HG03575 (cell line): ENCODE measurements around the gene PRC1.

Experiments
- ATAC-seq: cut with Tn5 transposase; IDR thresholded peaks from one replicate; pipeline ENCODE4 v1.9.1; 2021; ENCODE audit not compliant: unreplicated experiment, insufficient number of reproducible peaks, low FRiP score; ENCODE audit errors: extremely low read depth

Gene PRC1

DNA sequence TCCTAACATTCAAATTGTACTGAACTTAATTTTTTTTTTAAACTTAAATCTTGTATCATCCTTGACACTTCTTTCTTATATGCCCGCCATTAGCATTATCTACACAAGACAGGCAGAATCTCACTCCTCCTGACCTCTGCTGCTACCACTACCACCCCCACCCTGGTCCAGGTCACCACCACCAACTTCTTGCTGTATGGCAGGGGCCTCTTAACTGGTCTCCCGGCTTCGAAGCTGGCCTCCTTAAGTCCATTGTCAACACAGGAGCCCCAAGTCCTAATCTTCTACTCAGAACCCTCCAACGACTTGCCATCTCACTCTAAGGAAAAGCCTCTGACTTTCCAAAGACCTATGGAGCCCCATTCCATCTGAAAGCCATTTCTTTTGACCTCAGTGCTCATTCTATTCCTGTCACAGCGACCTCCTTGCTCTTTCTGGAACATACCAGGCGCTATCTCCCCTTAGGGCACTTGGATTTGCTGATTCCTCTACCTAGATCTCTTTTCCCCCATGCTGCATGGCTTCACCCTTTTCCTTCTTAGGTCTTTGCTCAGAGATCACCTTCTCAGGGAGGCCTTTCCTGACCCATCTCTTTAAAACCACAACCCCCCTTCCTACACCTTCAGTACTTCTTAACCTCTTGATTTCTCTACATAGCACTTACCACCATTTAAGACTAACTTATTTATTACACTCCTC is 2.6 kb downstream of the PRC1 start:
- ATAC-seq = no peak

DNA sequence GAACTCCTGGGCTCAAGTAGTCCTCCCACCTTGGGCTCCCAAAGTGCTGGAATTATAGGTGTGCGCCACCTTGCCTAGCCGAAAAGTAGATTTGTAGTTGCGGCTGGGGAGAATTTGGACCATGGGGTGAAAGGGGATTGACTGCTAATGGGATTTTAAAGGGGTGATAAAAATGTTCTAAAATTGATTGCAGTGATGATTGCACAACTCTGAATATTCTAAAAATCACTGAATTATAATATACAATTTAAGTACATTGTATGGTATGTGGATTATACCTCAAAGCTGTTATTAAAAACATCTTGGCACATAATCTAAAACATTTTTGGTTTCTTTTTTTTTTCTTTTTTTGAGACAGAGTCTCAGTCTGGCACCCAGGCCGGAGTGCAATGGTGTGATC is 3.9 kb downstream of the PRC1 start:
- ATAC-seq = no peak

DNA sequence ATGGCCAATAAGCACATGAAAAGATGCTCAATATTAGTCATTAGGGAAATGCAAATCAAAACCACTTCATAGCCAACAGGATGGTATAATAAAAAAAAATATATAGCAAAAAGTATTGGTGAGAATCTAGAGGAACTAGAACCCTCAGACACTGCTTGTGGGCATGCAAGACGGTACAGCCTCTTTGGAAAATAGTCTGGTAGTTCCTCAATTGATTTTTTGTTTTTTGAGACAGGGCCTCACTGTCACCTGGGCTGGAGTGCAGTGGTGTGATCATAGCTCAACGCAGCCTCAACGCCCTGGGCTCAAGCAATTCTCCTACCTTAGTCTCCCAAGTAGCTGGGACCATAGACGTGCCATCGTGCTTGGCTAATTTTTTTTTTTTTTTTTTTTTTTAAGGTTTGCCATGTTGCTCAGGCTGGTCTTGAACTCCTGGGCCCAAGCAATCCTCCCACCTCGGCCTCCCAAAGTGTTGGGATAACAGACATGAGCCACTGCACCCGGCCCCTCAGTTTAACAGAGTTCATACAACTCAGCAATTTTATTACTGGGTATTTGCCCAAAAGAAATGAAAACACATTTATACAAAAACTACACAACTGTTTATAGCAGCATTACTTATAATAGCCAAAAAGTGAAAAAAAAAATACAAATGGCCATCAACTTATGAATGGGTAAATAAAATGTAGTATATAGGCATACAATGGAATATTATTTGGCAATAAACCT is 5.1 kb downstream of the PRC1 start:
- ATAC-seq = no peak

DNA sequence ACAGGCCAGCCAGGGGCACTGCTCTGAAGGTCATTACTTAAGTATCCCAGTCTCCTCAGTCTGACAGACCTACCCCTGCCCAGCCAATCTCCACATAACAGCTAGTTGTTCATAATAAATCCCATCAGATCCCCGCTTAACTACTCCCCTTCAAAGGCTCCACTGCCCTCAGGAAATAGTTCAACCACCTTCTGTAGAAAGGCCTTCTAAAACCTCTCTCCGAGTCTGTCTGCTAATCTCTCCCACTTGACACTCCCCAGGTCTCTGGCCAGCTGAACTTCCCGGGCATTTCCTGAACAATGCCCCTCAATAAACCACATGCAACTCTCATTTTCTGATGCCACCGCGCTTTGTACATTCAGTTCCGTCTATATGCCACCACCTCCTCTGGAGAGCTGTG is 6.0 kb downstream of the PRC1 start:
- no peak for ATAC-seq

DNA sequence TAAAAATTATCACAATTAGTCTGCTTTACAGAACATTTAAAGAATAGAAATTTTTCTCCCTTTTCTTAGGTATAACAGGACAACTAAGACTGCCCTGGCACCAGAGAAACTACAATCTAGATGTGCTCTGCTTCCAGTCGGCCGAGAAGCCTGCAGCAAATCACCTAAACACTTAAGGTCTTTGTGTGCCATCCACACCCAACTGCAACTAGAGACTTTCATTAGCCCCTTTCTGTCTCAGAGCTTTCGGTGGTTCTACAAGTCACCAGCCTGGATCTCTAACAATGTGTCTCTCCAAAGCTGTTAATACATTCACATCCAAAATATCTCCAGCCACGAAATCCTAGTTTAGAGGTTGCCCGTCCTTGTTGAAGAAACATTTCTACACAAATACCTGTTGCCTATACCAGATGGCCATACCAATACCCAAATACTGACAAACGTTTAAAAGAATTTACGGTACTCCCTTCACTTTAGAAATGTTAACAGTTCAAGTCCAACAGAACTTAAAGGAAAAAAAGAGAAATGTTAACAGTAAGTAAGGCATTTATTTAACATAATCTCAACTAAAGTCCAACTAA is 6.7 kb downstream of the PRC1 start:
- ATAC-seq = no peak

DNA sequence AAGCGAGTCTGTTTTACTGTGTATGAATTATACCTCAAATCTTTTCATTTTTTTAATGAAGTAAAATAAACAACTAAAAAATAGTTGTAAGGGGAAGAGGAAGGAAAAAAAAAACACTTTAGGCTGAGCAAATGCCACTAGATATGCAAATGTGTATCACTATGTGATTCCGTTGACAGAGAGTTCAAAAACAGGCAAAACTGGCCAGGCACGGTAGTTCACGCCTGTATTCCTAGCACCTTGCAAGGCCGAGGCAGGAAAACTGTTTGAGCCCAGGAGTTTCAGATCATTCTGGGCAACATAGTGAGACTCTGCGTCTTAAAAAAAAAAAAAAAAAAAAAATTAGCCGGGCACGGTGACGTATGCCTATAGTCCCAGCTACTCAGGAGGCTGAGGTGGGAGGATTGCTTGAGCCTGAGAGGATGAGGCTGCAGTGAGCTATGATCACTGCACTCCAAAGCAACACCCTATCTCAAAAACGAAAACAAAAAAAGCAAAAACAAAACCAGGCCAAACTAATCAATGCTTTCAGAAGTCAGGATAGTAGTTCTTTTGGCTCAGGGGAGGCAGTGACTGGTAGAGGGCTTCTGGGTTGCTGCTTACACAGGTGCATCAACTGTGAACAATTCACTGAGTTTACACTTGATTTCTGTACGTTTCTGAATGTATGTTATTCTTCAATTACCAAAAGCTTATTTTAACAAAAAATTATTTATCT is 7.4 kb downstream of the PRC1 start:
- no peak for ATAC-seq

DNA sequence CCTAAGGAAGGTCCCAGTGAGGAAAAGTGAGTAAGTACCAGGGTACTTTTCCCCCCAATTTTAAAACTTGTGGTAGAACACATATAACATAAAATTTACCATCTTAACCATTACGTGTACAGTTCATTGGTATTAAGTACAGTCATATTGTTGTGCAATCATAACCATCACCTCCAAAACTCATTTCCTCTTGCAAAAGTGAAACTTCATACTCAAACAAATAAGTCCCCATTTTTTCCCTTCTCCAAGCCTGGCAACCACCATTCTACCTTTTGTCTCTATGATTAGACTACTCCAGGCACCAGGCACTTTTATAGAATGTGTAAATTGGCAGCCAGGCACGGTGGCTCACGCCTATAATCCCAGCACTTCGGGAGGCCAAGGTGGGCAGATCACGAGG is 12.2 kb downstream of the PRC1 start:
- no peak for ATAC-seq

DNA sequence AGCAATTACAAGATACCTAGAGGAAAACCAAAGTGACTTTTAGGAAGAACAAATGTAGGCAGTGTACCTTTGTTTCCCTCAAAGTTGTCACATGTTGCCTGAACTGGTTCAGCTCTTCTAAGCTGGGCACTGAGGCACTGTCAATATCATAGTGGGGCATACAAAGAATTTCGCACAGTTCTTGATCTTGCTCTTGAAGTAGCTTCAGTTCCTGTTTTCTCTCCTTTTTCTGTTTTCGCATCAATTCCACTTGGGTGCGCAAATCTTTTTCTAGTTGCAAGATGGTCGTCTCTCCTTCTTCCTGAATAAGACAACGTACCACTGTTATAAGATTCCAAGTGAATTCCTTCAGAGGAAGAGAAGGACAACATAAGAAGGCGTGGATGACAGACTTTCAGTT is 12.7 kb downstream of the PRC1 start:
- no peak for ATAC-seq

DNA sequence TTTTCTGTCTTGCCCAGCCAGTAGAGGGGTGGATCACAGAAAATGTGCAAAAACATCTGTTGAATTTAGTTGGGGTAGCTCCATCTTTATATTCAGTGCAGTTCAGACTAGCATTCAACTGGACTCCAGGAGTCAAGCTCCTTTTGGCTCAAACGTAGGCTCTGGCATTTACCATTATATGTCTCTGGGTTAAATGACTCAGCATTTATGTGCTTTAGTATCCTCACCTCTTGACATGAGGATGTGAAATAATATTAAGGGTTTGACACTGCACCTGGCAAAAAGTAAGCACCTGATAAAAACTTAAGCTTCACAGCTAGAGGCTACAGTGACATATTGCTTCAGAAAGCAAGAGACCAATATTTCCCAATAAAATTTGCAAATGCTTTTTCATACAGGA is 14.8 kb downstream of the PRC1 start:
- ATAC-seq = no peak

DNA sequence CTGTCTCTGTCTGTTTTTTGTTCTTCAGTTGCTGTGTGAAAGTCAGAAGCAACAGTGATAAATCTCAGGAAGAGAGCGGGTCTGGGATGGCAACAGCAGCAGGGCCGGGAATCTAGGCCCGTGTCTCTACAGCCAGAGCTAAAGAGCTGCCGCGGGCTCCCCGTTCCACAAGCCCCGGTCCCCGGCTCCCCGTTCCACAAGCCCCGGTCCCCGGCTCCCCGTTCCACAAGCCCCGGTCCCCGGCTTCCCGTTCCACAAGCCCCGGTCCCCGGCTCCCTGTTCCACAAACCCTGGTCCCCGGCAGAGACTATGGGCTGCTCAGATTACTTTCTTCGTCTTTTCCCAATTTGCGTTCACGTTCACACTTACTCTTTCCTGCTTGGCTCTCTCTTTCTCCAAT is 20.1 kb downstream of the PRC1 start:
- ATAC-seq = no peak

DNA sequence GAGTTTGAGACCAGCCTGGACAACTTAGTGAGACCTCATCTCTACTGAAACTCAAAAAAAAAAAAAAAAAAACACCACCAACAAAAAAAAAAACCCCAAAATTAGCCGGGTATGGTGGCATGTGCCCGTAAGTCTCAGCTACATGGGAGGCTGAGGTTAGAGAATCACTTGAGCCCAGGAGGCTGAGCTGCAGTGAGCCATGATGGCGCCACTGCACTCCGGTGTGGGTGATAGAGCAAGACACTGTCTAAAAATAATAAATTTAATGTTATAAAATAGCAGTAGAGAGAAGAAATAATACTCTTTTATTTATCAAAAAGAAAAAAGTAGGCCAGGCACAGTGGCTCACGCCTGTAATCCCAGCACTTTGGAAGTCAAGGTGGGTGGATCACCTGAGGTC is 22.2 kb downstream of the PRC1 start:
- ATAC-seq = no peak

DNA sequence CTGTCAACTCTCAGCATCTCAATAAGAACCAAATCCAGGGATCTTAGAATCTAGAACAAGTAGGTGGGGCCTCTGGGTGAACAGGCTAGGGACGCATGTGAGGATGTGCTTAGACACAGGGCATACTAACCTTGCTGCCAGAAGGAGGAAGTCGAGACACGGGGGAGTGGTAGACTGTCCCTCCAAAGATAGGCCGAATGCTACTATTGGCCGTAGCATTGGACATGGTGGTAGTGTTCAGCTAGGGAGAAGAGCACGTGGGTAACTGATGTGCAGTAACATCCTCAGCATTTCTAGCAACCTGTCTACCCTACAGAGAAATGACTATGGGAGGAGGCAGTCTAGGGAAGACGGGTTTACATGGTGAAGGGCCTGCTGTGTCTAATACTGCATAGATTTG is 24.1 kb downstream of the PRC1 start:
- no peak for ATAC-seq

DNA sequence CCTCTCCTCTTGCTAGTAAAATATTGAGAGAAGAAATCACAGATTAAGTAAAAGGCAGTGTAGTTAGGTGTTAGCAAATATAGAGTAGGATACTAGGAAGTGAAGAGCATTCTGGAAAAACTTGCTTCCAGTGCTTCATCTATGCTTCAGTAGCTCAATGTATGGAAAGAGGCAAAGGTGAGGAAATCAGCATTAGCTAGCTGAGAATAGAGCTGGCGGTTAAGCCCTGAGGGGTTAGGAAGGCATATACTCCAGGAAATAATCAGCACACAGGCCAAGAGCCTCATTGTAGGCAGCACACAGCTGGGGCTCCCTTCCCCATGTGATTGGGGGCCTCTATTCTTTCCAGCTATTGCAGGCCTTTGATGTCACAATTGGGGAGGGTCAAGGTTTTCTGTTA is 25.9 kb downstream of the PRC1 start:
- ATAC-seq = no peak

DNA sequence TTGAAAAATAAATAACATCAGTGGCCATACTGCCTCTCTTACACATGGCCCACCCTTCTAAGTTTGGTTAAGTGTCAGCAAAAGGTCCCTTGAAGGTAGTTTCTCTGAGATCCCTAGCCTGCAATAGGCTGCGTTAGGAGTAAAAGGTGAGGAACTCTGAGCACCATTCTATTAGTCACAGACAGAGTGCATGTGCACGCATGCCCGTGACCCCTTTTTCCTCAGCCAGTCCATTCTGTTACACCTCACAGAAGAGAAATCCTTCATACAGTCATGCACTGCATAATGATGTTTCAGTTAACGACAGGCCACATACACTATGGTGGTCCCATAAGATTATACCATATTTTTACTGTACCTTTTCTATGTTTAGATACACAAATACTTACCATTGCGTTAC is 27.1 kb downstream of the PRC1 start:
- no peak for ATAC-seq

DNA sequence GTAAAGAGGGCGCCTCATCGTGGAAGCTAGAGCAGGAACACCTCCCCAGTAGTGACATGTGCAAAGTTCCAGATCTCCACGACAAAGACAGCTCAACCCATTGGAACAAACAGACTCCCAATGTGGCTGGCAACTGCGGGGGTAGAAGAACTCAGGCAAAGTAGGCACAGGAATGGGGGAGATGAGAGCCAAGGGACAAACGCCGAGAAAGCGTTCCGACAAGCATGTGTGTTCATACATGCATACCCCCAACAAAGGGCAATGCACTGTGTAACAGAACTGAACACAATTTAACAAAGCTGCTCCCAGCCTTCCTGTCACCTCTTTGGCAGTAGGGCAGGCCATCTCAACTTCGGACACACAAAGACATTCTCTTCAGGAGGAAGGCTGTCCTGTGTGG is 28.1 kb downstream of the PRC1 start:
- no peak for ATAC-seq

DNA sequence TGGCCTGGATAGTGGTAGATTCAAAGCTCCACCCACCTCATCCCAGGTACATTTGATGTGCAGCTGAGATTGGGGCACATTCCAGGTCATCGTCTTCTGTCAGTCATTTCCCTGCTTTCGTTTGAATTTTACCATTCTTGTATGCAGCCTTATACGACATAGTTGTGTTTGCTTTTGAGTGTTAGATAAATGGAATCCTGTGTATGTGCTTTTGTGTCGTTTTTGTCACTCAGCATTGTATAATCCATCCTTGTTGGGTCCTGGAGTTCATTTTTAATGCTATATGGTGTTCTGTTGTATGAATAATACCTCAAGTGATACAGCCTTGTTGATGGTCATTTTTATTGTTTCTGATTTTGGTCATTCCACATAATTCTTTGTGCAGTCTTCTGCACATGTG is 32.3 kb downstream of the PRC1 start:
- ATAC-seq = no peak

DNA sequence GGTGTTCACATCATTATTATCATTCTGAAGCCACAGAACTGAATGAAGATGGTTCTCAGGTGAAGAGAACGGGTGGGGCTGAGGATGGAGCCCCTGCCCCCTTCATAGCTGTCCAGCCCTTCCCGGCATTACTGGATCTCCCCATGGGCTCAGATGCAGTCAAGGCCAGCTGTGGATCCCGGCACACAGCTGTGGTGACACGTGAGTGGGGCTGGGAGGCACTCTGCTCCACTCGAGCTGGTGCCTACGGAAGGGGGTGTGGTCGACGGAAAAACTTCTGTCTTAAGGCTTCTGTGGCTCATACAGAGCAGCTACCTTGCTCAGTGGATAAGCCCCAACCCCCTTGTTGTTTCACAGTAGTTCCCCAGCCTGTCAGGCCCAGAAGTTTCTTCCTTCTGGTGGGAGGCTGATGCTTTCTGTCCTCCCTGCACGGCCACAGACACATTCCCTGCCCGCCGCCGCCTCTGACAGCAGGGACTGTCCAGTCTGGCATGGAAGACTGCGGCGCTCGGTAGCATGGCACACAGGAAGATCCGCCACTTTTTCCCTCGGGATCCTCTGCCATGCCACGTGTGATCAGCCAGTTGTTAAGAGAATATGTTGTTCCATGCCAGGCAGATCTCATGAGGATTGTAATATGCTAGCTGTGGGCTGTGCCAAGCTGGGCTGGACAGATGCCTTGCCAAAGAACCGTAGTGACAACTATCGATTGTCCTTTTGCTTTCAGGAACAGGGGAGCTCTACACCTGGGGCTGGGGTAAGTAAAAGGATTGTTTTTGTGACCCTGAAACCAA is 33.8 kb downstream of the PRC1 start:
- no peak for ATAC-seq

DNA sequence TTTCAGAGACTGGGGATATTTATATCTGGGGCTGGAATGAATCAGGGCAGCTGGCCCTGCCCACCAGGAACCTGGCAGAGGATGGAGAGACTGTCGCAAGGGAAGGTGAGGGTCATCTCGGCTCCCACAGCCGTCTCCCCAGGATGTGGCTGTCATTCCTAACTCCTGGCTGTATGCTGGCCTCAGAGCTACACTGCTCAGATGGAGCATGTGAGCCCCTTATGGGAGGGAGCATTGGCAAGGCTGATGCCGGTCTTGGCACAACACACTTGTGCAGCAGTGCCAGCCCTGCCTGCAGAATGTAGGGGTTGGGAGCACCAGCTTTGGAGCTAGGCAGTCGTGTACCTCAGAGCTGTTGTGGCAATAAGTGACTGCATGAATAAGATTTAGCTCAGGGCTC is 34.4 kb downstream of the PRC1 start:
- no peak for ATAC-seq

DNA sequence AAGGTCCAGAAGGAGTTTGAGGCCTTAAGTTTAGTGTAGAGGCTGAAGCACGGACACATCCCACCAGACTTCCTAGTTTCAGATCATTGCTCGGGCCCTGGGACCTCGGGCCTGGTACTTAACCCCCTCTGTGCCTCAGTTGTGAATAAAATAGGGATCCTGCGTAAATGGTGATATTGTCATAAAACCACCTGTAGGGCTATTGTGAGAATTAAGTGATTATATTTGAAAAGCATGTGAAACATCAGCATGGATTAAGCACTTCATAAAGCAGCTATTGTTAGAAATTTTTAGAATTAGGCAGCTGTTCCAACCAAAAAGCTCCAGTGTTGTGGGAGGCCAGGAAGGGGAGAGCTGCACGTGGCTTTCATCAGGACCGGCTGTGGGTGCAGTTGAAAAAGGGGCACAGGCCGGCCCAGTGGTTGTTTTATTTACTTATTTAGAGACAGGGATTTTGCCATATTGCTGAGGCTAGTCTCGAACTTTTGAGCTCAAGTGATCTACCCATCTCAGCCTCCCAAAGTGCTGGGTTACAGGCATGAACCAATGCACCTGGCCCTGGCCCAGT is 35.2 kb downstream of the PRC1 start:
- ATAC-seq = no peak
